WTC11 (cell line): ENCODE measurements around the gene THSD4.

Experiments used
- ETV6 ChIP-seq: sonication (generic); formaldehyde crosslinking; IDR thresholded peaks from 2 replicates; pipeline ENCODE4 v1.8.1; 2022; ENCODE audit warnings: mild to moderate bottlenecking, missing genetic modification reagents
- NFYB ChIP-seq: sonication (generic); formaldehyde crosslinking; conservative IDR thresholded peaks from 2 replicates; pipeline ENCODE4 v1.8.0; 2022; ENCODE audit warnings: low read depth, missing genetic modification reagents
- SP1 ChIP-seq: sonication (generic); formaldehyde crosslinking; conservative IDR thresholded peaks from 2 replicates; pipeline ENCODE4 v1.8.1; 2022; ENCODE audit warnings: missing genetic modification reagents
- STAT6 ChIP-seq: sonication (generic); formaldehyde crosslinking; conservative IDR thresholded peaks from 2 replicates; pipeline ENCODE4 v1.8.1; 2023; ENCODE audit warnings: mild to moderate bottlenecking, low read depth, missing genetic modification reagents, moderate library complexity
- ZNF671 ChIP-seq: fragments of 250-450 bp; sonication (Bioruptor Pico); IDR thresholded peaks from 2 replicates; pipeline ENCODE4 v1.8.0; 2021; ENCODE audit warnings: mild to moderate bottlenecking

GRCh38 chr15:71813723-71814470 lies 698.6 kb downstream of the THSD4 start:
- TF ChIP-seq SP1 (CRISPR knock-in tag) (no peak), ETV6 (CRISPR knock-in tag) (no peak), STAT6 (CRISPR knock-in tag) (no peak), ZNF671 (CRISPR knock-in tag) (no peak), NFYB (CRISPR knock-in tag) (no peak)
